HepG2 (cell line): ENCODE data around the gene NSUN3. TPM values are rescaled to one million over a fixed set of nuclear protein-coding genes. Genes with fewer than 3 reads are reported as not detected.
A peak's percentile ranks its signal among the peaks of the same experiment; 100 is the strongest.

ENCODE experiments used
- CBX5 ChIP-seq: sonication (generic); formaldehyde crosslinking; IDR thresholded peaks from 2 replicates; pipeline ENCODE4 v1.4.0; 2020; ENCODE audit warnings: missing genetic modification reagents, borderline replicate concordance
- NFE2 ChIP-seq: sonication (generic); formaldehyde crosslinking; IDR thresholded peaks from 2 replicates; pipeline ENCODE4 v1.4.0; 2020; ENCODE audit warnings: missing genetic modification reagents
- PRPF4 ChIP-seq: fragments of 200-400 bp; formaldehyde crosslinking; IDR thresholded peaks from 2 replicates; pipeline ENCODE4 v1.6.1; 2016; ENCODE audit warnings: low read length, low read depth; ENCODE audit not compliant: poor library complexity, severe bottlenecking
- TFDP2 ChIP-seq: sonication (generic); formaldehyde crosslinking; IDR thresholded peaks from 2 replicates; pipeline ENCODE4 v1.4.0; 2020; ENCODE audit warnings: missing genetic modification reagents
- USF2 ChIP-seq, 2 experiments: sonication (generic) in 1 of 2; formaldehyde crosslinking in 1 of 2; IDR thresholded peaks; 2 replicates each; pipeline versions ENCODE4 v1.5.1 to v1.6.1; 2011 to 2020; ENCODE audit warnings: borderline replicate concordance in 1 of 2, low read depth in 1 of 2, low read length in 1 of 2, mild to moderate bottlenecking in 1 of 2, missing genetic modification reagents in 1 of 2, moderate library complexity in 1 of 2
- ZBTB20 ChIP-seq: sonication (generic); formaldehyde crosslinking; IDR thresholded peaks from 2 replicates; pipeline ENCODE4 v1.8.1; 2023; ENCODE audit warnings: missing genetic modification reagents, low read depth, mild to moderate bottlenecking, borderline replicate concordance
- ZC3H4 ChIP-seq: sonication (generic); formaldehyde crosslinking; IDR thresholded peaks from 2 replicates; pipeline ENCODE4 v1.4.0; 2020; ENCODE audit warnings: missing genetic modification reagents, borderline replicate concordance
- ZNF10 ChIP-seq: sonication (generic); formaldehyde crosslinking; IDR thresholded peaks from 2 replicates; pipeline ENCODE4 v1.4.0; 2020; ENCODE audit warnings: mild to moderate bottlenecking, low read depth, missing genetic modification reagents, borderline replicate concordance
- ZNF224 ChIP-seq: sonication (generic); formaldehyde crosslinking; IDR thresholded peaks from 2 replicates; pipeline ENCODE4 v1.5.0; 2020; ENCODE audit warnings: mild to moderate bottlenecking, missing genetic modification reagents
- ZNF234 ChIP-seq: sonication (generic); formaldehyde crosslinking; conservative IDR thresholded peaks from 2 replicates; pipeline ENCODE4 v1.5.1; 2020; ENCODE audit warnings: mild to moderate bottlenecking, missing genetic modification reagents
- ZNF260 ChIP-seq: sonication (generic); formaldehyde crosslinking; IDR thresholded peaks from 2 replicates; pipeline ENCODE4 v1.4.0; 2020; ENCODE audit warnings: missing genetic modification reagents, low read depth, mild to moderate bottlenecking, borderline replicate concordance
- ZSCAN29 ChIP-seq: sonication (generic); formaldehyde crosslinking; conservative IDR thresholded peaks from 2 replicates; pipeline ENCODE4 v1.4.0; 2020; ENCODE audit warnings: mild to moderate bottlenecking, missing genetic modification reagents
- polyA plus RNA-seq, 8 experiments: library from polyadenylated mRNA; depleted of rRNA in 3 of 8; stranded (reverse) in 7 of 8; unstranded in 1 of 8; fragments of >200 nt; fragmentation: Illumina TruSeq in 4 of 8; extraction: Trizol in 4 of 8; gene quantifications; 2 replicates each; pipeline versions ENCODE4 v1.2.1 to v1.2.3, GENCODE V29; 2011 to 2016; ENCODE audit warnings: low read depth in 4 of 8, missing spikeins in 1 of 8, mixed read lengths in 1 of 8; ENCODE audit not compliant: insufficient read depth in 1 of 8
- total RNA-seq, 5 experiments: library from RNA; depleted of rRNA; stranded (reverse); fragments of >200 nt; fragmentation: Illumina TruSeq; extraction: Trizol; gene quantifications; 2 replicates each; pipeline ENCODE4 v1.2.3, GENCODE V29; 2016; ENCODE audit warnings: low read depth in 1 of 5
- TF ChIP-seq, protein P1 (sequence below): fragments of 450-650 bp; IDR thresholded peaks from 2 replicates; pipeline ENCODE4 v1.6.1; 2016
- TF ChIP-seq, protein P2 (sequence below): sonication (generic); formaldehyde crosslinking; IDR thresholded peaks from 2 replicates; pipeline ENCODE4 v1.4.0; 2020; ENCODE audit warnings: mild to moderate bottlenecking, missing genetic modification reagents
- TF ChIP-seq, protein P3 (sequence below): sonication (generic); formaldehyde crosslinking; IDR thresholded peaks from 2 replicates; pipeline ENCODE4 v1.5.0; 2020; ENCODE audit warnings: mild to moderate bottlenecking, missing genetic modification reagents, borderline replicate concordance
- TF ChIP-seq, protein P4 (sequence below): IDR thresholded peaks from 2 replicates; pipeline ENCODE4 v1.6.1; 2016; ENCODE audit warnings: control low read depth

NSUN3 gene
- total and polyA plus RNA-seq, 2 of the 13 experiments (the other 11 are each of a cell fraction or from before 2014, with no cell fraction given): 3.2 to 10.6 TPM

DNA sequence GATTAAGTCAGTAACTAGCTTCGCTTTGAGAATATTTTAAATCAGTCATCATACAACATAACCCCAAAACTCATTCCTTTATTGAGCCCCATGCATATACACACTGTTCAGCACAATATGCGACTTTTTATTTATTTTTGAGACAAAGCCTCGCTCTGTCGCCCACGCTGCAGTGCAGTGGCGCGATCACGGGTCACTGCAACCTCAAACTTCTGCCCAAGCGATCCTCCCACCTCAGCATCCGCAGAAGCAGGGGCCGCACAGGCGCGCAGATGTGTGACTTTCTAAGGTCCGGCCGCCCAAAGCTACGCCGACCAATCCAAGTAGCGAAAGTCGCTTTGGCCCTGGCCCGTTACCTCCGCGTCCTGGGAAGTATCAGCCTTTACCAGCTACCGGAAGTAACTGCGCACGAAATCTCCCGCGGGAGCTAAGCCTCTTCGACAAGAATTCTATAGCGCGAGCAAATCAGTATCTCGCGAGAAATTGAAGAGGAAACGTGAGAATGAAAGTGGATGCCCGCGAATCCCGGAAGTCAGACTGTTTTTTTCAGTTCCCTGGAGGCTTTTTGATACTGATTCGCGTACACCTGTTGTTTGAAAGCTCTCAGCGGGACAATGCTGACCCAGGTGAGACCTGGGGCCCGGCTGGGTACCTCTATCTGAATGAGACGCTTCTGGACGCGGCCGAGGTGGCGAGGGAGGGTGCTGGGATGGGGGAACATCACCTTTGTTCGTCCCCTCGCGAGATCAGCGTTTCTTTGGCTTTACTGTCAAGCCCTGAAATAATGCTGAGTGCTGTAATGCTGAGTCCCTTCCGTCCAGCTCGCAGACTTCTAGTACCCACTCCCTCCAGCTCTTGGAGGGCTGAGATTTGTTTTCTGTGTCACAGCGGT, at the start of gene NSUN3, which contains the start of gene DHFR2 (continued):
- no peak for TF ChIP-seq ZNF10 (CRISPR knock-in tag)
- TF ChIP-seq ZNF234 (CRISPR knock-in tag): no peak
- TF ChIP-seq CBX5 (CRISPR knock-in tag): 0 out of 2 replicates have a peak, but pooled peaks have one; percentile 60
- TF ChIP-seq ZC3H4 (CRISPR knock-in tag): no peak
- TF ChIP-seq, protein P1, sequence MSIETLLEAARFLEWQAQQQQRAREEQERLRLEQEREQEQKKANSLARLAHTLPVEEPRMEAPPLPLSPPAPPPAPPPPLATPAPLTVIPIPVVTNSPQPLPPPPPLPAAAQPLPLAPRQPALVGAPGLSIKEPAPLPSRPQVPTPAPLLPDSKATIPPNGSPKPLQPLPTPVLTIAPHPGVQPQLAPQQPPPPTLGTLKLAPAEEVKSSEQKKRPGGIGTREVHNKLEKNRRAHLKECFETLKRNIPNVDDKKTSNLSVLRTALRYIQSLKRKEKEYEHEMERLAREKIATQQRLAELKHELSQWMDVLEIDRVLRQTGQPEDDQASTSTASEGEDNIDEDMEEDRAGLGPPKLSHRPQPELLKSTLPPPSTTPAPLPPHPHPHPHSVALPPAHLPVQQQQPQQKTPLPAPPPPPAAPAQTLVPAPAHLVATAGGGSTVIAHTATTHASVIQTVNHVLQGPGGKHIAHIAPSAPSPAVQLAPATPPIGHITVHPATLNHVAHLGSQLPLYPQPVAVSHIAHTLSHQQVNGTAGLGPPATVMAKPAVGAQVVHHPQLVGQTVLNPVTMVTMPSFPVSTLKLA: no peak
- no peak for TF ChIP-seq PRPF4
- peak; percentile 36; the same call in 1 of the 2 replicates for TF ChIP-seq ZNF224
- no peak for TF ChIP-seq USF2 (IDR thresholded peaks at IDR 0.05; ENCODE audit: low read depth, low read length)
- TF ChIP-seq USF2 (CRISPR knock-in tag; IDR thresholded peaks at IDR 0.05; ENCODE audit: borderline replicate concordance): no peak
- TF ChIP-seq, protein P2, sequence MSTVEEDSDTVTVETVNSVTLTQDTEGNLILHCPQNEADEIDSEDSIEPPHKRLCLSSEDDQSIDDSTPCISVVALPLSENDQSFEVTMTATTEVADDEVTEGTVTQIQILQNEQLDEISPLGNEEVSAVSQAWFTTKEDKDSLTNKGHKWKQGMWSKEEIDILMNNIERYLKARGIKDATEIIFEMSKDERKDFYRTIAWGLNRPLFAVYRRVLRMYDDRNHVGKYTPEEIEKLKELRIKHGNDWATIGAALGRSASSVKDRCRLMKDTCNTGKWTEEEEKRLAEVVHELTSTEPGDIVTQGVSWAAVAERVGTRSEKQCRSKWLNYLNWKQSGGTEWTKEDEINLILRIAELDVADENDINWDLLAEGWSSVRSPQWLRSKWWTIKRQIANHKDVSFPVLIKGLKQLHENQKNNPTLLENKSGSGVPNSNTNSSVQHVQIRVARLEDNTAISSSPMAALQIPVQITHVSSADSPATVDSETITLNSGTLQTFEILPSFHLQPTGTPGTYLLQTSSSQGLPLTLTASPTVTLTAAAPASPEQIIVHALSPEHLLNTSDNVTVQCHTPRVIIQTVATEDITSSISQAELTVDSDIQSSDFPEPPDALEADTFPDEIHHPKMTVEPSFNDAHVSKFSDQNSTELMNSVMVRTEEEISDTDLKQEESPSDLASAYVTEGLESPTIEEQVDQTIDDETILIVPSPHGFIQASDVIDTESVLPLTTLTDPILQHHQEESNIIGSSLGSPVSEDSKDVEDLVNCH (CRISPR knock-in tag): no peak
- TF ChIP-seq, protein P3, sequence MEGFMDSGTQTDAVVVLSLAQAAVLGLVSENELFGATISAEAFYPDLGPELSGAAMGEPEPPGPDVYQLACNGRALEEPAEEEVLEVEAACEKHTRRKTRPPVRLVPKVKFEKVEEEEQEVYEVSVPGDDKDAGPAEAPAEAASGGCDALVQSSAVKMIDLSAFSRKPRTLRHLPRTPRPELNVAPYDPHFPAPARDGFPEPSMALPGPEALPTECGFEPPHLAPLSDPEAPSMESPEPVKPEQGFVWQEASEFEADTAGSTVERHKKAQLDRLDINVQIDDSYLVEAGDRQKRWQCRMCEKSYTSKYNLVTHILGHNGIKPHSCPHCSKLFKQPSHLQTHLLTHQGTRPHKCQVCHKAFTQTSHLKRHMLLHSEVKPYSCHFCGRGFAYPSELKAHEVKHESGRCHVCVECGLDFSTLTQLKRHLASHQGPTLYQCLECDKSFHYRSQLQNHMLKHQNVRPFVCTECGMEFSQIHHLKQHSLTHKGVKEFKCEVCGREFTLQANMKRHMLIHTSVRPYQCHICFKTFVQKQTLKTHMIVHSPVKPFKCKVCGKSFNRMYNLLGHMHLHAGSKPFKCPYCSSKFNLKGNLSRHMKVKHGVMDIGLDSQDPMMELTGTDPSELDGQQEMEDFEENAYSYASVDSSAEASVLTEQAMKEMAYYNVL: no peak
- peak; percentile 88 for TF ChIP-seq TFDP2 (CRISPR knock-in tag)
- no peak for TF ChIP-seq NFE2 (CRISPR knock-in tag)
- TF ChIP-seq ZNF260 (CRISPR knock-in tag): no peak
- TF ChIP-seq ZBTB20 (CRISPR knock-in tag): peak; percentile 80
- TF ChIP-seq ZSCAN29 (CRISPR knock-in tag): no peak
- TF ChIP-seq, protein P4, sequence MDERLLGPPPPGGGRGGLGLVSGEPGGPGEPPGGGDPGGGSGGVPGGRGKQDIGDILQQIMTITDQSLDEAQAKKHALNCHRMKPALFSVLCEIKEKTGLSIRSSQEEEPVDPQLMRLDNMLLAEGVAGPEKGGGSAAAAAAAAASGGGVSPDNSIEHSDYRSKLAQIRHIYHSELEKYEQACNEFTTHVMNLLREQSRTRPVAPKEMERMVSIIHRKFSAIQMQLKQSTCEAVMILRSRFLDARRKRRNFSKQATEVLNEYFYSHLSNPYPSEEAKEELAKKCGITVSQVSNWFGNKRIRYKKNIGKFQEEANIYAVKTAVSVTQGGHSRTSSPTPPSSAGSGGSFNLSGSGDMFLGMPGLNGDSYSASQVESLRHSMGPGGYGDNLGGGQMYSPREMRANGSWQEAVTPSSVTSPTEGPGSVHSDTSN (CRISPR knock-in tag): no peak
